Calu3 (cell line): ENCODE results near the gene ZNF784. TPM values are rescaled to one million over a fixed set of nuclear protein-coding genes. Genes with fewer than 3 reads are reported as not detected.

Experiments
- BruUV-seq: library from RNA; stranded (reverse); fragments of 400-500 nt; replicated peaks from 2 replicates; lab custom pipeline; 2021; lab: Mats Ljungman, UMichigan
- CTCF ChIA-PET: fragments of 300-600 bp; sonication (Branson Sonifier 250); formaldehyde crosslinking; loops from one replicate; lab custom pipeline; 2022; ENCODE audit warnings: antibody characterized with exemption; lab: Charles Lee
- DNase-seq: peaks from one replicate; pipeline ENCODE4 v3.0.0; 2022
- H3K27ac Mint-ChIP-seq: one replicate; pipeline ENCODE4 v1.8.0; 2022; ENCODE audit warnings: mixed read lengths; ENCODE audit not compliant: unreplicated experiment
- H3K27me3 Mint-ChIP-seq: one replicate; pipeline ENCODE4 v1.8.0; 2022; ENCODE audit warnings: mixed read lengths; ENCODE audit not compliant: unreplicated experiment
- H3K36me3 Mint-ChIP-seq: one replicate; pipeline ENCODE4 v1.8.0; 2022; ENCODE audit warnings: mild to moderate bottlenecking, moderate library complexity, mixed read lengths; ENCODE audit not compliant: insufficient read depth, unreplicated experiment
- H3K4me1 Mint-ChIP-seq: one replicate; pipeline ENCODE4 v1.8.0; 2022; ENCODE audit warnings: mild to moderate bottlenecking, low read depth, mixed read lengths; ENCODE audit not compliant: unreplicated experiment
- H3K4me3 Mint-ChIP-seq: one replicate; pipeline ENCODE4 v1.8.0; 2022; ENCODE audit warnings: mild to moderate bottlenecking, low read depth, moderate library complexity, mixed read lengths; ENCODE audit not compliant: unreplicated experiment
- H3K9me3 Mint-ChIP-seq: one replicate; pipeline ENCODE4 v1.8.0; 2022; ENCODE audit warnings: low read depth, mixed read lengths; ENCODE audit not compliant: unreplicated experiment
- CTCF ChIP-seq: fragments of 200-600 bp; IDR thresholded peaks from one replicate; pipeline ENCODE4 v1.8.0; 2022; ENCODE audit warnings: antibody characterized with exemption; ENCODE audit not compliant: unreplicated experiment
- intact Hi-C: fragments of 100-400 bp; cut with micrococcal nuclease; formaldehyde crosslinking; loops from one replicate; pipeline ENCODE4 v1.10.0; 2022; ENCODE audit not compliant: unreplicated experiment
- total RNA-seq: library from RNA; stranded (reverse); gene quantifications from 2 replicates; pipeline ENCODE4 v1.2.3, GENCODE V29; 2022

The ZNF784 gene
- total RNA-seq, 1 experiment from 2014 or later: 6.0 TPM

- intact Hi-C loops: no loop called here
- Mint-ChIP-seq H3K27ac (no peak overlapping the region), H3K27me3 (peaks cover 34% of the 10 kb centered on the region), H3K4me3 (no peak overlapping the region), H3K36me3 (peaks cover 27% of the 10 kb centered on the region), H3K4me1 (peaks cover 15% of the 10 kb centered on the region), H3K9me3 (no peaks in the 10 kb centered on the region)
- CTCF ChIA-PET: no interaction called here
- no peak for DNase-seq
- TF ChIP-seq CTCF: no peak
- BruUV-seq: no TSS peak
Observed at GRCh38 chr19:55590109-55590508, 34.3 kb downstream of the ZNF784 start.

GRCh38 chr19:55588738-55589137 lies 35.6 kb downstream of the ZNF784 start:
- no peaks in the 10 kb centered on the region for H3K9me3 Mint-ChIP-seq
- H3K4me1 Mint-ChIP-seq: peaks cover 17% of the 10 kb centered on the region
- DNase-seq: no peak
- H3K36me3 Mint-ChIP-seq: peaks cover 20% of the 10 kb centered on the region
- no peak overlapping the region for H3K27ac Mint-ChIP-seq
- CTCF ChIA-PET: interaction anchor here (0.9 kb wide), 1 partner anchor 64 kb away, joined by 6 read pairs; no protein-coding TSS in a partner anchor
- peaks cover 39% of the 10 kb centered on the region for H3K27me3 Mint-ChIP-seq
- BruUV-seq: no TSS peak
- H3K4me3 Mint-ChIP-seq: no peak overlapping the region
- intact Hi-C loops: no loop called here
- no peak for TF ChIP-seq CTCF

- Mint-ChIP-seq H3K27me3 (peaks cover 39% of the 10 kb centered on the region), H3K4me3 (peak overlapping the region; percentile 62), H3K4me1 (peaks cover 18% of the 10 kb centered on the region), H3K27ac (peak overlapping the region; percentile 81), H3K36me3 (peaks cover 20% of the 10 kb centered on the region), H3K9me3 (no peaks in the 10 kb centered on the region)
- intact Hi-C loops: no loop called here
- peak; percentile 99 for DNase-seq
- no peak for TF ChIP-seq CTCF
- no TSS peak for BruUV-seq
- CTCF ChIA-PET: interaction anchor here (0.7 to 1.4 kb wide), 3 partner anchors 12 to 19 kb away, joined by 4 to 9 read pairs (median 8); partner anchors contain the start of genes FIZ1 and ZNF865
Observed at GRCh38 chr19:55586976-55587668, 37.2 kb downstream of the ZNF784 start.

- peak; percentile 73 for DNase-seq
- intact Hi-C loops: no loop called here
- no TSS peak for BruUV-seq
Observed at GRCh38 chr19:55585658-55586339, 38.6 kb downstream of the ZNF784 start.

More at GRCh38 chr19:55585658-55586339, 38.6 kb downstream of the ZNF784 start:
- Mint-ChIP-seq H3K4me3 (peak overlapping the region; percentile 62), H3K9me3 (no peaks in the 10 kb centered on the region), H3K27me3 (peaks cover 39% of the 10 kb centered on the region), H3K27ac (peak overlapping the region; percentile 13), H3K36me3 (peaks cover 13% of the 10 kb centered on the region), H3K4me1 (peaks cover 29% of the 10 kb centered on the region)
- CTCF ChIA-PET: interaction anchor here (0.6 to 0.8 kb wide), 2 partner anchors 17 to 82 kb away, joined by 3 to 5 read pairs; no protein-coding TSS in a partner anchor
- no peak for TF ChIP-seq CTCF
